Measurements from ENCODE around the gene NRF1.

The NRF1 gene

DNA sequence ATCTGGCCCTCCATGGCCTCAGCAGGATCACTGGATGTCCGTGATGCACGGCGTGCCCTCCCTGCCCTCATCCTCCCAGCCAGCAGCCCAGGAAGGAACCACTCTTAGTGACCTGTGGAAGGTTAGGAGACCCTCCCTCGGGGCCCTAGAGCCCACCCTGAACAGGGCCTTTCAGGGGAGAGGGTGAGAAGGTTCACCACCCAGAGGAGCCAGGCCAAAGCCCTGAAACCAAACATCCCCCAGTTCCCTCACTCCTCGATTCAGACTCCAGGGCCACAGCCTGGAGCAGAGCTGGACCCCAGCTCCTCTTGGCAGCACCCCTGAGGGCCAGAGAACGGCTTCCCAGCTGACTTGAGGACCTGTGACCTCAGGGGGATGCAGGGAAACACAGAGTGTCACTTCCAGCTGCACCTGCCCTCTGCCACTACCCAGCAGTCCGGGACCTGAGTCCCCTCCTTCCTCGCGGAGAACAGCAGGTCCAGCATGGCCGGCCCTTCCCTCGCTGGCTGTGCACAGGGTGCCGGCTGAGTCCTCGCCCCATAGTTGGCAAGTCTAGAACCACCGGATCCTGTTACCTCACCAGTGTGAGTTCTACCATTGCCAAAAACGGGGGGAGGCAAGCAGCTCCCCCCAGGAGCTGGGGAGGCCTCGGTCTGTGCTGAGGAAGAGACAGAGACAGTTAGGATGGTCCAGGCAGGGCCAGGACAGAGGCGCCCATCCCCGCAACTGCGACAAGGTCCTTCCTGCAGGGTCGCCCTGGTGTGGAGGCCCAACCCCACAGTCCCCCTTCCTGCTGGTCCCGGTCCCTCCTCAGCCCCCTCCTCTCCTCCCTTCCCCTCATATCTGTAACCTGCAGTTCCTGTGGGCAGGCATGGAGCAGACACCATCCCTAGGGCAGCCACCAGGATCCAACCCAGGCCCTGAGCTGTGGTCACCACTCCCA is 158.6 kb downstream of the NRF1 start:
- DNase-seq (ENCODE audit: low read depth in 2 of 2): no peak

DNA sequence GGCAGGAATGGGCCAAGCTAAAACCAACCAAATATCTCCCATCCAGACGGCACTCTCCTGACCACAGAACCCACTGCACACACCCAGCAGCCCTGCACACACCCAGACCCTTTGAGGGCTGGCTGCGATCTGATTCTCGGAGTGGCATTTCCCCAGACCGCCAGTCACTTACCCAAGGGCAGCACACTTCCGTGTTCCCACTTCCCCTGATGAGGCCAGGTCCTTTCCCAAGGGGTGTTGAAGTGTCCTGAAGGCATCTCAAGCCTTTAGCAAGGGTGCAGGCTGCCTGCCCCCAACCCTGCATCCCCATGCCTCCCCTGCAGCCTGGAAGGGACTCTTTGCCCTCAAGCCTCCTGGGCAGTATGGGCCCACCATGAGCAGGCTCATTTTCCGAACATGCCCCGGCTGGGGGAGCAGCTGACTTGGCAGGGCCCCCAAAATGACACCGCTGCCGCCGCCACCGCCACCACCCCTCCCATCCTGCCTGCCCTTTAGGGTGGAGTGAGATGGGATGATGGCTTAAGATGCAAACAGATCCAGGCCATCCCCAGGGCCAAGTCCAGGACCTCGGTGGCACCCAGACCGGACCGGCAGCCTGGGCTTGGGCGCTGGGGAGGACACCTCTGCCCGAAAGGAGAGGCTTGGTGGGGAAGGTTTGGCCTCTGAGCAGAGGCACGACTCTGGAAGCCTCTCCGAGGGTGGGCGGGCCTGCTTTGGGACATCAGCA is 159.8 kb downstream of the NRF1 start:
- DNase-seq (ENCODE audit: low read depth in 2 of 2): no peak

DNA sequence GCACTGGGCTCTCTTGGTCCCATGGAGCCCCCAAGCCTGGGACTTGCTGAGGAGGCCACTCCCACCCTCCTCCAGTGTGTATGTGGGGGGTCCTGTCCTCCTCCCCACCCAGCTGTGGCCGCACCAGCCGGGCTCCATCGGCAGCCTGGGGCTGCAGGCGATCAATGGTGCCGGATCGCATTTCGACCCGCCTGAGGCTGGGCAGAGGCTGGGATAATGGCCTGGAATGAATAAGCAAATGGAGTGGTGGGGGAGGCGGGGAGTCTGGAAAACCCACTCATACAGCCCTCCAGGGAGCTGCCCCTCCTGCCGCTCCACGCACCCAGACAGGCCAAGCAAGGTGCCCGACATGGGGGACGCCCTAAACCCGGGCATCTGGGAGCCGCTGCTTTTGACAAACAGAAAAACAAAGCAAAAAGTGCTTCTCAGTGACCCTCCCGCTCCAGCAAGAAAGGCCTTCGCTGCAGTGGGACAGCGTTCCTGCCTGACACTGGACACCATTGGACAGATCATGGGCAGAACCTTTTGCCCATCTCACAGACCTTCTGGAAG is 160.5 kb downstream of the NRF1 start:
- DNase-seq (ENCODE audit: low read depth in 2 of 2): no peak

DNA sequence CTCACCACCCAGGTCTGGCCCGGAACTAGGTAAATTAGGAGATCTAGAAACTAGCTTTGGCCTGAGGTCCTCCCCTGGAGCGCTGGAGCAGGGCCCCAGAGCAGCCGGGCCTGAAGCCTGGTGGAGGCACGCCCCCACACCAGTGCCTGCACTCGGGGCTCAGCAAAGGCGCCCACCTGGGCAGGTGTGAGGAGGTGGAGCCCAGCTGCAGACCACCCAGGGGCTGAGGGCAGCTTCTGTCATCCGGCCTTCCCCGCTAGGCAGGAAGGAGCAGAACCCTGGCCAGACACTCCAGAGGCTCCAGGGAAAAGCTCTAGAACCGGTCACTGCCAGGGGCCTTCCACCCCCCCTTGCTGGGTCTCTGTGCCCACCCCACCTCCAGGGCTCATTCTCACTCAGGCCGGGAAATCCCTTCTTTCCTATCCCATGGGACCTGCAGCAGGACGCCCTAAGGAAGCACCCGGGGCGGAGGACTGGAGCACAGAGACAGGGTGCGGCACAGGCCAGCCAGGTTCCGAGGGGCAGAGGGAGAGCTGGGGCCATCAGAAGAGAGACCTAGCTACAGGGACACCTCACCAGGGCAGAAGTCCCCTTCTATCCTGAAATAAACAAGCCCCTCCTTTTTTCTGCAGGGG is 161.2 kb downstream of the NRF1 start:
- DNase-seq (ENCODE audit: low read depth in 2 of 2): no peak

DNA sequence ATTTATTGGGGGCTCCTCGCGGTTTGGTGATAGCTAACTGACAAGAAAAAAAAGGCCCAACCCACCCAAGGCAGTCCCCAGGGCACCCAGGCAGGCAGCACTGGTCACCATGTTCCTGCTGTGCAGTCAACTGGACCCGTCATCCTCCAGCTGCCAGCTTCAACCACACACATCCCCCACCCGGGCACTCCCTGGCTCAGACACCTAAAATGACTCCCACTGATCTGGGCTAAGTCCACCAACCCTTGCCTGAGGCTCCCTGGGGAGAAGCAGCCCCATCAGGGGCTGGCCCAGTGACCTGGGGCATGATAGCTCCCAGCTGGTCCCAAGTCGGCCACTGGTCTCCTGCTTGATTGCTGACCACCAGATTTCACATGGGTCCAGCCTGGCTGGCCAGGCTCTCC is 161.8 kb downstream of the NRF1 start:
- DNase-seq (ENCODE audit: low read depth in 2 of 2): no peak

DNA sequence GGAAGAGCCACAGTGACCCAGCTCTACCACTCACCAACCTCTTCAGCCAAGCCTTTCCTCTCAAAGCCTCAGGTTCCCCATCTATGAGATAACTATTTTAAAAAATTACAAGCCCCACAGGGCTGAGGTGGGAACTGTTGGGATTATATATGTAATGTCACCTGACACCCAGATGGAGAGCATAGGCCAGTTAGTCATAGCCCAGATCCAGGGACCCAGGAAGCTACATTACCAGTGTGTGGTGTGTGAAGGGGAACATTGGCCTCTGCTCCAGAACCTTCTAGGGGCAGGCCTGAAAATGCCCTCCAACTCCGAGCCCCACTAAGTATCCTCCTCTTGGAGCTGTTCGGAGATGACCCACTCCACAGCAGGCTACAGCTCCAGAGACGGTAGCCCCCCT is 162.4 kb downstream of the NRF1 start:
- no peak for DNase-seq (ENCODE audit: low read depth in 2 of 2)

DNA sequence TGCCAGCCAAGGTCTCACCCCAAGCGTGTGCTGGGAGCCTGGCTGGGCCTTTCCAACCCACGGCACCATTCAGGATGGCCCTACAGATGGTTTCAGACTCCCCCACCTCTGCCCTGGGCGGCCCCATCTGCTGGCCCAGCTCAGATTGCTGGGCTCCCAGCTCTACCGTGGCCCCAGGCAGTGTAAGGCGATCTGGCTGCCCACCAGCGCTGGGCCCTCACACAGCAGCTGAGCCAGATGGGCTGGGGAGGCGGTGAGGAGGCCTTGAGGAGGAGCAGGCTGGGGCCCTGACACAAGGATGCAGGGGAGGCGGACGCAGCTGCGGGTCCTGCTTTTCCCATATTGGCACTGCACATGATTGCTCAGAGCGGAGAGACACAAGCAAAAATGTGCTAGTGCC is 162.8 kb downstream of the NRF1 start:
- no peak for DNase-seq (ENCODE audit: low read depth in 2 of 2)

DNA sequence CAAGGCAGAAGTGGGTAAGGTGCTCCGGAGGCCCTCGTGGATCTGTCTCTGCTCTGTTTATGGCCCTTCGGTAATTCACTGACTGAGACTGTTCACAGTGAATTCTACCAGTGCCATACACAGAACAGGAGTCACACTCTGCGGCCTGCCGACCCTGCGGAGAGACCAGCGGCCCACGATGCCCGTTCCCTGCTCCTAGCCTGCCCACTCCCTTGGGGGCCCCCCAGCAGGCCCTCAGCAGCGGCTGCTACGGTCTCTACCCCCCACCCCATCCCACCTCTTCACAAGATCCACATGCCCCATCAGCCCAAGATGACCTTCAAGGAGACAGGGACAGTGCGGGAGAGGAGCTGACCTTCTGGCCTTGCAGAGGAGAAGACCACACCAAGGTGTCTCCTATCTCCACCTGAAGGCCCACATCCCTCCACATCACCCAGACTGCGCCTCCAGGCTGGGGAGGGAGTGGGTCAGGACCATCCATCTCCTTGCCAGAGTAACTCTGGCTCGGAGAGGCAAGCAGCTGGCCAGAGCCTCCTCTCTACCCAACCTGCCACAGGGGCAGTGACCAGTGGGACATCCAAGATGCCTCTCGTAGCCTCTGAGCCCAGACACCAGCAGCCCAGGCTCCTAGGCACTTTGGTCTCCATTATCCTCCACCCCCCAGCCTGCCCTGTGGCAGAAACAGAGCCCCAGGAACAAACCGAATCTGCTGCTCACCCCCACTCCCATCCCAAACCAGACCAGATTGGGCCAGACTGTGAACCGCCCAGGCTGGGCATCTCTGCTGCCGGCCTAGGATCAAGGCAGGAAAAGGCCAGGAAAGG is 163.6 kb downstream of the NRF1 start:
- DNase-seq (ENCODE audit: low read depth in 2 of 2): no peak

DNA sequence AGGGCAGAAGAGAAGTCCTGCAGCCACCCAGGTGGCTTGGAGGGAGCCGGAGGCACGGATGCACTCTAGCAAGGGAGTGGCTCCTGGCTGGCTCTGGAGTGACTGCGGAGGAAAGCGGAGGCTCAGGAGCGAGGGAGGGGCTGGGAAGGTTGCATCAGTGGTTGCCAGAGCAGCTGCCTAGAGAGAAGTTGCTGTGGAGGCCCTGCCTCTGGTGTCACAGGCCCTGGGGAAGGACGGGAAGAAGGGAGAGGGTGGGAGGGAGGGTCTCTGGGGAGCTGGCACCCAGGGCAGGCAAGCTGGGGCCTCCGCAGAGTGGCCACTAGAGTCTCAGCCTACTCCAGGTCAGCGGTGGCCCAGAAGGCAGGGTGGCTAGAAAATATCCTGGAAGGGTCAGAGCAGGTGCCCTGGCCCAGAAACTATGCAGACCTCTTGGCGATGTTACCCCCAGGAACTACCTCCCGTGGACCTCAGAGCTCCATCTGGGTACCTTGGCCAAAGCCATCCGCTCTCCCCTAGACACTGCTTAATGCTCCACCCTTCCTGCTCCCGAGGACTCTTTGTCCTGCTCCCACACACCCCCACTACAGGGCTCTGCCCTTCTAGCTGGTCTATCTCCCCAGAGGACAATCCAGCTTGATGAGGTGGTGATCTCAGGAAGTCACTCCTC is 164.3 kb downstream of the NRF1 start:
- no peak for DNase-seq (ENCODE audit: low read depth in 2 of 2)

DNA sequence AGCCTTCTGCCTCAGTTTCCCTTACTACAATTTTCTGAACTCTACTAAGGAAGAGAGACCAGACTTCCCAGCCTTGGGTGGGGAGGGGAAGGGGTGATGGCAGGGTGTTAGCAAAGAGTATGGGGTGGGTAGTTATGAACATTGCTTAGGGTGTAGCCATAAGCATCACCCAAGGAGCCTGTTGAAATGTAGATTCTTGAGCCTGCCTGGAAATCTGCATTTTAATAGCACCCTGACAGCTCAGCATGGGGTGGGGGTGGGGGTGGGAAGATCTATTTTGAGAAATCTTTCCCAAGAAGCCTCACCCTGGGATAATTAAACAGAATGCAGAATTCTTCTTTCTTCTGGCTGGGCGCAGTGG is 164.8 kb downstream of the NRF1 start:
- DNase-seq (ENCODE audit: low read depth in 2 of 2): no peak

DNA sequence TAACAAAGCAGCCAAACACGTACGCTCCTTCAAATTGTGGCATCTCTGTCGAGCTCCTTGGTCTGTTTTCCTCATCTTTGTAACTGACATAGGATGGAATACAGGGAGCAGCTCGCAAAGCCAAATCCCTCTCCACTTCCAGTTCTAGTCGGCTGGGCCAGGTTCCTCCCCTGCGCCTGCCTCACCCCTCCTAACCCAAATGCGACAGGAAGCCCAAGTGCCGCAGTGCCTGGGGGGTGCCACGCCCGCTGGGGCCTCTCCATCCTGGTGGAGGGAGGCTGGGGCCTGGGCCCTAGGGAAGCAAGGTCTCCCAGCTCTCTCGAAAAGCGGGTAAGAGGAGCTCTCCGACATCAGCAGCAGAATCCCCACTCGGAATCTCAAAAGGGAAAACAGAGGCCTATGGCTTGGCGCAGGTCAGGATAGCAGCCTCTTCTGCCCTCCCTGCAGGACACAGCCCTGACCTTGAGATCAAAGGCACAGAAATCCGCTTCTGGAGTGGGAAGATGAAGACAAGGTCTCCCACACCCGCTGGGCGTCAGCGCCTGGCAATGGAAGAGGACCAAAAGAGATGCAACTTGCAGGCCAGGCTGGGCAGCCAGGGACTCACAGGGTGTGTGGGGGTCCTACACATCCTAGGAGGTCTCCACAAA is 165.8 kb downstream of the NRF1 start:
- DNase-seq (ENCODE audit: low read depth in 2 of 2): no peak

DNA sequence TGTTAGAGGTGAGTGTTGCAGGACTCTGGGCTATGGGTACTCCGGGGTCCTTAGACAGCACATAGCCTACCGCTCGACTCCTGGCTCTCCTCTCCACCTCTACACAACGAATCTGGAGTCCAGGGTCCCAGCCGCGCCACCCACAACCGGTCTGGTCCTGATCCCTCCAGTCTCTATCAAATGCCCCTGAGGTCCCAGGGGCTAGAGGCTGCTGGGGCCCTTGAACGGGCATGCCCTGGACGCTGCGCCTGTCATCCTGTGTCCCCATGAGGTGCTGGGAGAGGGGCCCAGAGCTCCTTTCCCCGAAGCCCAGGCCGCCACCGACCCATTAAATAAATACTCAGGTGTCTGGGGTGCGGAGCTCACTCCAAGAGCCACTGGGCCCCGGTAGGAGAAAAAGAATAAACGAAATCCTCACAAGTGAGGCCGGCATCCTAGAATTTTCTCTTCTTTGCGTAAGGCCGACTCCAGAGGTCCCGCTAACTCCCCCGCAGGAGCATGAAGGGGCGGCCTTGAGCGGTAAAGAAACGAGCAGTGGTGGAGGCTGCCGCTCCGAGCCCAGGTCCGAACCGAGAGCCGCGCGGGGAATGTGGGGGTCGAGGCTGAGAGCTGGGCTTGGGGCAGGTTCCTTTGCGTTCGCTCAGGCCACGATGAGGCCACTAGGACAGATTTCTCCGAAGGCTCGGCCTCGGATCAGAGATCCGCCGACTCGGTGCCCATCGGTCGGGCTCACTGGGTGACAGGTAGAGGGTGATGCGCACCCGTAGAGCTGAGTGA is 166.7 kb downstream of the NRF1 start:
- DNase-seq (ENCODE audit: low read depth in 2 of 2): no peak

DNA sequence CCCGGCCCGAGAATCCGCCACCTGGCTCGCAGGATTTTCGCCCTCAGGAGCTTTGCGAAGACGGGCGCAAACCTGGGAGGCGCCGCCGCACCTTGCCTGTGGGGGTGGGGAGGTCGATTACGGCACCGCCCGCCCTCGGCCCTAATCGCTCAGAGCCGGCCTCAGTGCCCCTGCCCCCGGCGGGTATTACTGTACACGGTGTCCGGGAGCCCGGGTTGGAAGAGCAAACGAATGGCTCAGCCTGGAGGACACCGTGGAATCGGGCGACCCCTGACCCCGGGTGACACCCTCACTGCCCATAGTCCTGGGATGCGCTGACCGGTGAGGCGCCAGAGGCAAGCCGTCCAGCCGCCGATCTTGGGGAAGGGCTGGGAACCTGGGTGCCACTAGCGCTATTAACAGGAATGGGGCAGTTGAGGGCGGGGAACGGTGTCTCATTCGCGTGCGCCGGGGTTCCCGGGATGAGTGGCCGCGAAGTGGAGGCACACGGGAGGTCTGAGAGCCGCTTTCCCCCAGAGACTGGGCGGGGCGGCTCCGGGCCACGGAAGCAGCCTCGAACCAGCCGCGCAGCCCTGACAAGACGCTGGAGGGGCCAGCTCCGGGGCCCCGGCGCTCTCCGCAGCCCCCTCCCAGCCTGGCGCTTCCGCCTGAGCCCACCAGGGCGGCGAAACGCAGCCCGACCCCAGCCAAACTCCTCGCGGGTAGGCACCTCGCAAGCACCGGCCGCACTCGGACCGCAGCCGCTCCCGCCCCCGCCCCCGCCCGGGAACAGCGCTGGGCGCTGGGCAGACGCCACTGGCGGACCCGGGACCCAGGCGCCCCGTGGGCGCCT is 167.5 kb downstream of the NRF1 start:
- DNase-seq (ENCODE audit: low read depth in 2 of 2): no peak

DNA sequence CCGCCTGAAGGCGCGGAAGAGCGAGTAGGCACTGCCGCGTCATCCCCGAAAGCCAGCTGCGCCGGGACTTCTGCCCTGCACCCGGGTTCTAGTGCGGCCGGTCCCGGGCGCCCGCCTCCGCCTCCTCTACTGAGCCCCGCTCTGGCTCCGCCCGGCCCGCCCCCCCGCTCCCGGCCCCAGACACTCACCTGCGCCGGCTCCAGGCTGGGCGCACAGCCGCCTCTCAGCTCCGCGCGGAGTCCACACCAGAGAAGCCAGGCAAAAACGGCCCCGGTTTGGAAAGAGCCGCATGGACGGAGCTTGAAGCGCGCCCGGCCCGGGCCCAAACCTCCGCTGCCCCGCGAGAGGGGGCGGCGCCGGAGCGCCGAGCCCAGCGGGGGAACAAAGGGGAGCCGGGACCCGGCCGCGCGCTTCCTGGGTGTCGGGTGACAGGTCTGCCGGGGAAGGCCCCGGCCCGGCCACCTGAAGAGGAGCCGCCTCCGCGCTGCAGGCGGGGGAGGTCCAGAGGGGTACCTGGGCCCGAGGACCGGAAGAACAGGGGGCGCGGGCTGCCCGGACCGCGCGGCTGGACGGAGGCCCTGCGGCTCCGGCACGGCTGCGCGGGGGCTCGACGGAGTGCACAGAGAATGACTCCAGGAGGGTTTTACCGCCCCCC is 168.2 kb downstream of the NRF1 start:
- no peak for DNase-seq (ENCODE audit: low read depth in 2 of 2)

DNA sequence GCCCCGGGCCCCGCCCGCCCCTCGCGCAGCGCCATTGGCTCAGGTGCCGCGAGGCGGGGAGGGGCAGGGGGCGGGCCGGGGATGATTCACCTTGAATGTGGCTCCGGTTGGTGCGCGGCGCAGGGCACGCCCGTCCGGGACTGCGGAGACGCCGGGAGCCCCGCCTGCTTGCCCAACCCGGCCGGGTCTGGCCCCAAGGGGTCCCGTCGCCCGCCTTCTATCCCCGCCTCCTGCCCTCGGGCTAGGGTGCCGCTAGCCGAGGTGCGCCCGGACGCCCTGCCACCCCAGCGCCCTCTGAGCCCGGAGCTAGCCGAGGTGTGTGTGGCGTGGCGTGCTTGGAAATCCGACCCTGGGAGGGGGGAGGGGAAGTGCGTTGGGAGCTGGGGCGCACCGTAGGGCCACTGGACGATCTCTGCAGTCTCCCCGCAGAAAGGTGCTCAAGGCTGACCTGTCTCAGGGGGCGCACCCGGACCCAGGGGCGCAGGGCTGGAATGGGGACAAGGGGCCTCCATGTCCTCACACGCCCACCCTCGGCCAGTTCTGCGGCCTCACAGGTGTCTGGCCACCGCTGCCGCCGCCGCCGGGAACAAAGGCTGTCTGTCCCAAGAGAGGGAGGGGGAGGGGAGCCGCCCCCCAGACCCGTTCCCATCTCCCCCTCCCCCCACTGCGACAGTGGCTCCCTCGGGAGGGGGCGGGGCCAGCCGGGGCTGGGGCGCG is 168.9 kb downstream of the NRF1 start:
- DNase-seq (ENCODE audit: low read depth in 2 of 2): peak; percentile 40 to 43

DNA sequence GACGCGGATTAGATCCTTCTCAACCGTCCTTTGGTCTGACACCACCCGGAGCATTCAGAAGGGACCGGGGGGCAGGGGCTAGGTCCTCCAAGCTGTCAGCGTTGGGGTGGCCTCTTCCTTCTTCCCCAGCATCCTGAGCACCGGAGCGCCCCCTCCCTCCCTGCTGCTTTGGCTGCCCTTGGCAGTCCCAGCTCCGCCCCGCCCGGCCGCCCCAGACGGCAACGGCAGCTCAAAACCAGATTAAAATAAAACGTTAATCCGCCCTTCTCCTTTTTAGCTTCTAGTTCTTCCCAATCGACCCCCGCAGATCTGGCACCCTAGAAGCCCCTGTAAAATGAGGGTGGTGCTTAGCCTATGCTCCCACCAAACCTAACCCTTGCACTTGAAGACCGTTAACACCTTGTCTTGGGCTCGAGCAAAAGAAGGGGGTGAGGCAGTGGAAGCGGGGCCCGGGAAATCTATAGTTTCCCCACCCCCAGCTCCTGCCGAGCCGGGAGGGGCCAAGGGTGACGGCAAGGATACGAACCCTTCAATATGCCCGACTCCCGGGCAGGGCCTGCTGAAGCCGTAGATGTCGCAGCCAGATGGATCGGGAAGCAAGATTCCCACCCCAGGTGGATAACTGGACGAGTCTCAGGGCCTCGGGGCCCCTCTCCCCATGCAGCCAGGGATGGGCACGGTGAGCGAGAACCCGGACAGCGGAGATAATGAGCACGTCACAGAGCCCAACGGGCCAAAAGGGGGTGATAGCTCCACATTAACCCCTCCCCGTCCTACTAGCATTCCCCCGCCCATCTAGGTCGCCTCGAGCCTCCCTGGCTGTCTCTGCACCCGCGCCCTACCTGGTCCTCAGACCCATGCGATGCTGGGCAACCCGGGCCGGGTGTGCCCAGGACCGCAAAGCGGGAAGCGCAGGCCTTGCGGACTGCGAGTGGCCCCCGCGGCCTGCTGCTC is 169.7 kb downstream of the NRF1 start:
- DNase-seq (ENCODE audit: low read depth in 2 of 2): no peak
